ENCODE measurements around the gene ERBB3.

Gene ERBB3

GRCh38 chr12:56080556-56081138 is 682 bp downstream of the ERBB3 start:
- Histone ChIP-seq H3K27me3 (replicated peaks; ENCODE audit: insufficient read depth, low read length) (peaks cover 29% of the 10 kb centered on the region), H3K4me2 (ENCODE audit: low read depth, low read length) (peak overlapping the region; percentile 91), H3K79me2 (ENCODE audit: low read length) (no peaks in the 10 kb centered on the region), H3K4me1 (ENCODE audit: low read length) (no peaks in the 10 kb centered on the region), H3K9ac (ENCODE audit: low read length) (no peak overlapping the region), H3K36me3 (replicated peaks; ENCODE audit: insufficient read depth, low read length) (no peaks in the 10 kb centered on the region), H2AFZ (ENCODE audit: low read length) (no peak overlapping the region), H3K27ac (ENCODE audit: low read length) (no peak overlapping the region), H3K4me3 (ENCODE audit: low read length) (no peak overlapping the region), H4K20me1 (ENCODE audit: insufficient read depth, low read length) (no peaks in the 10 kb centered on the region), H3K9me3 (replicated peaks; ENCODE audit: insufficient read depth, low read length) (no peaks in the 10 kb centered on the region), H3K9me2 (replicated peaks; ENCODE audit: insufficient read depth, low read length) (no peaks in the 10 kb centered on the region), H3F3A (ENCODE audit: insufficient read depth, low read length) (peaks cover 8% of the 10 kb centered on the region)
- no peak for DNase-seq
- TF ChIP-seq EZH2 (optimal IDR thresholded peaks at IDR 0.05; ENCODE audit: low read depth, low read length) (no peak), EZH2phosphoT487 (IDR thresholded peaks at IDR 0.05; ENCODE audit: low read length) (no peak)
- TF ChIP-seq, protein P1, sequence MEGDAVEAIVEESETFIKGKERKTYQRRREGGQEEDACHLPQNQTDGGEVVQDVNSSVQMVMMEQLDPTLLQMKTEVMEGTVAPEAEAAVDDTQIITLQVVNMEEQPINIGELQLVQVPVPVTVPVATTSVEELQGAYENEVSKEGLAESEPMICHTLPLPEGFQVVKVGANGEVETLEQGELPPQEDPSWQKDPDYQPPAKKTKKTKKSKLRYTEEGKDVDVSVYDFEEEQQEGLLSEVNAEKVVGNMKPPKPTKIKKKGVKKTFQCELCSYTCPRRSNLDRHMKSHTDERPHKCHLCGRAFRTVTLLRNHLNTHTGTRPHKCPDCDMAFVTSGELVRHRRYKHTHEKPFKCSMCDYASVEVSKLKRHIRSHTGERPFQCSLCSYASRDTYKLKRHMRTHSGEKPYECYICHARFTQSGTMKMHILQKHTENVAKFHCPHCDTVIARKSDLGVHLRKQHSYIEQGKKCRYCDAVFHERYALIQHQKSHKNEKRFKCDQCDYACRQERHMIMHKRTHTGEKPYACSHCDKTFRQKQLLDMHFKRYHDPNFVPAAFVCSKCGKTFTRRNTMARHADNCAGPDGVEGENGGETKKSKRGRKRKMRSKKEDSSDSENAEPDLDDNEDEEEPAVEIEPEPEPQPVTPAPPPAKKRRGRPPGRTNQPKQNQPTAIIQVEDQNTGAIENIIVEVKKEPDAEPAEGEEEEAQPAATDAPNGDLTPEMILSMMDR (IDR thresholded peaks at IDR 0.05; ENCODE audit: low read length) = no peak

DNA sequence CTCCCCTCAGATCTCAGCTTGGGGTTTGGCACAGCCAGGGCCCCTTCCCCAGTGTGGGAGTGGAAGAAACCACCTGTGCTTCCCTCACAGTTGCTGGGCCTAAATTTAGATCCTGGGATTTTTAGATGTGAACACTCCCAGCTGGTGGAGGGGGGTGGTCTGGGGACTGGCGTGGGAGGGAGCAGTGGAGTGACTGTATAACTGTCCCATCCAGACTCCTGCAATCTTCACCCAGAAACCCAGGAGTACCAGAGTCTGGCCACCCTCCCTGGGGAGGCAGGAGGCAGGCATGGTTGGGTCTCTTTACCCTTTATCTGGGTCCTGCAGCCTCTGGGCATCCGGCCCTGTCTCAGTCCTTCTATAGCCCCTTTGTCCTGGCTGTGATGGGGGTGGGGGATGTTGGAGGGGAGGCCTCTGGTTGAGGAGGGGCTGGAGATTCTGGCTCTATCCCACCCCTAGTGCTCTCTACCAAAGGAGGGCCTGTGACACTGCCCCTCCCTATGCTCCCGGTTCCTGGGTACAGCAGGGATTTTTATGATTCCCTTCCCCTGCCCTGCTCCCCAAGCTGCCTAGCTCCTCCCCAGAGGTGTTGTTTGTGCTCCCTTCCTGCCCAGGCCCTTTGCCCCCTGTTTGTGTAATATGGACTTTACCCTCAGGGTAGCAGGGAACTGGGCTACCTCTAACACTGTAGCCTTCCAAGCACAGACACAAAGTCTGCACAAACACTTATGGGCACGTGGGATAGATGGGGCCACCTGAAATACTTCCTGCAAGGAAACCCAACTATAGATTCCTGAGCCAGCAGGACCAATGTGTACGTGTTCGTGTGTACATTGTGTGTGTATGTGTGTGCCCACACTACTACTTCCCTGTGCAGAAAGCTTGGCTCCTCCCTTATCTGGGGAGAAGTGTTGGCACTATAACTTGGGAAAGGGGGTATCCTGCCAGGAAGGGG is 1.7 kb downstream of the ERBB3 start:
- Histone ChIP-seq H3K27ac (ENCODE audit: low read length) (no peak overlapping the region), H3K4me3 (ENCODE audit: low read length) (no peak overlapping the region)
- no peak for DNase-seq

DNA sequence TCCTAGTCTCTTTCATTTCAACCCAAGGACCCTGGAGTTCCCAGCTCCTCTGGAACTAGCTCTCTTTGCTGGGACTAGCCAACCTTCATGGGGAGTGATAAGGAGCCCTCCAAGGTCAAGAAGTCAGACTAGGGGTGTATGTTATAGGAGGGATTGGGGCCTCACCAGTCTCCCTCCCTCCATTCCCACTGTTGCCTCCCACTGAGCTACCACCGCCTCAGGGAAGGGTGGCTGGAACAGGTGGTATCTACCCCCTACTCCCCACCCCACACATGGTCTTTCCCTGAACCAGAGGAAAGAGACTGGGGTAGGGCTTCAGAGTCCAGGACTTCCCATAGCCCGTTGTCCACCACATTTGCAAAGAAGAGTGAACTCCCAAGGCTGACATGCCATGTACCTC is 2.4 kb downstream of the ERBB3 start:
- DNase-seq = no peak
- Histone ChIP-seq H3K27me3 (replicated peaks; ENCODE audit: insufficient read depth, low read length) (peaks cover 29% of the 10 kb centered on the region), H3K79me2 (ENCODE audit: low read length) (no peaks in the 10 kb centered on the region), H3F3A (ENCODE audit: insufficient read depth, low read length) (peaks cover 8% of the 10 kb centered on the region), H3K4me2 (ENCODE audit: low read depth, low read length) (no peak overlapping the region), H3K4me3 (ENCODE audit: low read length) (no peak overlapping the region), H3K4me1 (ENCODE audit: low read length) (no peaks in the 10 kb centered on the region), H3K36me3 (replicated peaks; ENCODE audit: insufficient read depth, low read length) (no peaks in the 10 kb centered on the region), H3K9ac (ENCODE audit: low read length) (no peak overlapping the region), H4K20me1 (ENCODE audit: insufficient read depth, low read length) (no peaks in the 10 kb centered on the region), H2AFZ (ENCODE audit: low read length) (no peak overlapping the region), H3K9me3 (replicated peaks; ENCODE audit: insufficient read depth, low read length) (no peaks in the 10 kb centered on the region), H3K27ac (ENCODE audit: low read length) (no peak overlapping the region), H3K9me2 (replicated peaks; ENCODE audit: insufficient read depth, low read length) (no peaks in the 10 kb centered on the region)
- no peak for TF ChIP-seq EZH2phosphoT487 (IDR thresholded peaks at IDR 0.05; ENCODE audit: low read length)
- TF ChIP-seq EZH2 (optimal IDR thresholded peaks at IDR 0.05; ENCODE audit: low read depth, low read length) = no peak
- TF ChIP-seq, protein P1 (IDR thresholded peaks at IDR 0.05; ENCODE audit: low read length) = no peak

More for the DNA sequence above, 1.7 kb downstream of the ERBB3 start:
- no peaks in the 10 kb centered on the region for H3K4me1 ChIP-seq (ENCODE audit: low read length)
- TF ChIP-seq EZH2phosphoT487 (IDR thresholded peaks at IDR 0.05; ENCODE audit: low read length) (no peak), EZH2 (optimal IDR thresholded peaks at IDR 0.05; ENCODE audit: low read depth, low read length) (no peak)
- TF ChIP-seq, protein P1 (IDR thresholded peaks at IDR 0.05; ENCODE audit: low read length) = no peak
- H3K27me3 ChIP-seq (replicated peaks; ENCODE audit: insufficient read depth, low read length) = peaks cover 29% of the 10 kb centered on the region
- no peak overlapping the region for H2AFZ ChIP-seq (ENCODE audit: low read length)
- peaks cover 8% of the 10 kb centered on the region for H3F3A ChIP-seq (ENCODE audit: insufficient read depth, low read length)
- H3K4me2 ChIP-seq (ENCODE audit: low read depth, low read length) = no peak overlapping the region
- no peaks in the 10 kb centered on the region for H3K9me3 ChIP-seq (replicated peaks; ENCODE audit: insufficient read depth, low read length)
- H3K9ac ChIP-seq (ENCODE audit: low read length) = no peak overlapping the region
- H3K36me3 ChIP-seq (replicated peaks; ENCODE audit: insufficient read depth, low read length) = no peaks in the 10 kb centered on the region
- H3K9me2 ChIP-seq (replicated peaks; ENCODE audit: insufficient read depth, low read length) = no peaks in the 10 kb centered on the region
- no peaks in the 10 kb centered on the region for H3K79me2 ChIP-seq (ENCODE audit: low read length)
- no peaks in the 10 kb centered on the region for H4K20me1 ChIP-seq (ENCODE audit: insufficient read depth, low read length)

Measured in MM.1S (cell line).